AG09319 (cell line): ENCODE results near the gene CAMK1.

Experiments used
- DNase-seq: peaks from one replicate; pipeline ENCODE4 v3.0.0-alpha.2; 2010; ENCODE audit warnings: low read depth; ENCODE audit errors: extremely low read depth
- CTCF ChIP-seq: IDR thresholded peaks from 2 replicates; pipeline ENCODE4 v1.5.1; 2011; ENCODE audit warnings: low read depth, mild to moderate bottlenecking, inconsistent platforms, low read length, moderate library complexity

Gene CAMK1

GRCh38 chr3:9749296-9749644 is 20.5 kb downstream of the CAMK1 start:
- DNase-seq: no peak
- TF ChIP-seq CTCF: no peak

- TF ChIP-seq CTCF: no peak
Observed at GRCh38 chr3:9748031-9748430, 21.7 kb downstream of the CAMK1 start.

GRCh38 chr3:9747267-9747666 is 22.5 kb downstream of the CAMK1 start:
- no peak for TF ChIP-seq CTCF
- DNase-seq: no peak

More at GRCh38 chr3:9748031-9748430, 21.7 kb downstream of the CAMK1 start:
- DNase-seq: no peak

- no peak for TF ChIP-seq CTCF
- DNase-seq: no peak
Observed at GRCh38 chr3:9746330-9746729, 23.4 kb downstream of the CAMK1 start.

GRCh38 chr3:9745521-9745920 is 24.2 kb downstream of the CAMK1 start:
- no peak for DNase-seq
- TF ChIP-seq CTCF: no peak

- TF ChIP-seq CTCF: no peak
- DNase-seq: no peak
Observed at GRCh38 chr3:9744162-9744561, 25.6 kb downstream of the CAMK1 start.

GRCh38 chr3:9743548-9743947 is 26.2 kb downstream of the CAMK1 start:
- no peak for DNase-seq
- TF ChIP-seq CTCF: no peak
